GM12878 (cell line): ENCODE results near the gene PRMT2. TPM values are rescaled to one million over a fixed set of nuclear protein-coding genes. Genes with fewer than 3 reads are reported as not detected.
"Not testable (repeated sequence)": the region's sequence is repeated elsewhere in the genome, so short reads cannot be mapped to it uniquely, and the experiment has no call there.

ENCODE experiments used
- ATAC-seq: fragments of 200-7000 bp; cut with Tn5 transposase; 3 replicates; pipeline ENCODE4 v1.9.1; 2020; ENCODE audit warnings: mild to moderate bottlenecking, moderate library complexity
- BruUV-seq: library from RNA; stranded (reverse); fragments of 400-500 nt; replicated peaks from 2 replicates; lab custom pipeline; 2021; lab: Mats Ljungman, UMichigan
- CTCF ChIA-PET: fragments of 300-600 bp; sonication (Branson Sonifier 250); formaldehyde crosslinking; extraction: SDS; loops from one replicate; lab custom pipeline; 2021; ENCODE audit warnings: inconsistent platforms; lab: Yijun Ruan, JAX
- POLR2A ChIA-PET: fragments of 350-600 bp; formaldehyde crosslinking; extraction: SDS; loops from one replicate; lab custom pipeline; 2021; ENCODE audit warnings: inconsistent platforms; lab: Charles Lee
- RAD21 ChIA-PET: fragments of 300-600 bp; sonication (Branson Sonifier 250); formaldehyde crosslinking; loops from one replicate; lab custom pipeline; 2023; ENCODE audit warnings: antibody characterized with exemption; ENCODE audit not compliant: unreplicated experiment; lab: Charles Lee
- SMC1A ChIA-PET: fragments of 300-600 bp; sonication (Branson Sonifier 250); formaldehyde crosslinking; loops from one replicate; lab custom pipeline; 2023; ENCODE audit not compliant: unreplicated experiment, uncharacterized antibody; lab: Charles Lee
- DNase-seq: peaks from one replicate; pipeline ENCODE4 v3.0.0-alpha.2; 2011; ENCODE audit warnings: low read depth, low spot score
- FAIRE-seq: peaks from 3 replicates; lab custom pipeline; 2011; peaks lifted over from hg19 to GRCh38; lab: Jason Lieb, UNC
- H2AFZ ChIP-seq: 2 replicates; pipeline ENCODE4 v1.6.0; 2011; ENCODE audit warnings: low read depth, low read length, control low read depth; ENCODE audit not compliant: control insufficient read depth
- H3K27ac ChIP-seq: 2 replicates; pipeline ENCODE4 v1.5.1; 2011; ENCODE audit warnings: control low read depth; ENCODE audit not compliant: control insufficient read depth, insufficient read depth
- H3K27me3 ChIP-seq, 2 experiments: replicated peaks in 1 of 2; 2 replicates each; pipeline versions ENCODE4 v1.6.0 to v1.6.1; 2011; ENCODE audit warnings: low read length in 1 of 2; ENCODE audit not compliant: control insufficient read depth in 2 of 2, insufficient read depth in 2 of 2
- H3K36me3 ChIP-seq, 2 experiments: 2 replicates each; pipeline ENCODE4 v1.5.1; 2011; ENCODE audit warnings: low read length in 1 of 2; ENCODE audit not compliant: control insufficient read depth in 2 of 2, insufficient read depth in 2 of 2
- H3K4me1 ChIP-seq: 2 replicates; pipeline ENCODE4 v1.6.1; 2011; ENCODE audit warnings: mild to moderate bottlenecking, low read length, moderate library complexity, mixed read lengths; ENCODE audit not compliant: control insufficient read depth, insufficient read depth
- H3K4me2 ChIP-seq: 2 replicates; pipeline ENCODE4 v1.6.0; 2011; ENCODE audit warnings: control low read depth; ENCODE audit not compliant: control insufficient read depth, insufficient read depth
- H3K4me3 ChIP-seq: fragments of 200-600 bp; sonication (generic); 2 replicates; pipeline ENCODE4 v1.5.1; 2016
- H3K79me2 ChIP-seq: 2 replicates; pipeline ENCODE4 v1.6.0; 2011; ENCODE audit warnings: low read length; ENCODE audit not compliant: control insufficient read depth, insufficient read depth
- H3K9ac ChIP-seq: 2 replicates; pipeline ENCODE4 v1.8.0; 2011; ENCODE audit warnings: low read length, control low read depth, mixed read lengths; ENCODE audit not compliant: control insufficient read depth, insufficient read depth
- H3K9me3 ChIP-seq: replicated peaks from 3 replicates; pipeline ENCODE4 v1.5.1; 2011; ENCODE audit warnings: mild to moderate bottlenecking, low read length; ENCODE audit not compliant: control insufficient read depth, insufficient read depth
- H4K20me1 ChIP-seq: 2 replicates; pipeline ENCODE4 v1.6.0; 2011; ENCODE audit not compliant: control insufficient read depth, insufficient read depth
- ATF7 ChIP-seq: fragments of 450-650 bp; IDR thresholded peaks from 2 replicates; pipeline ENCODE4 v1.6.1; 2016; ENCODE audit warnings: low read depth, mild to moderate bottlenecking
- ELK1 ChIP-seq: IDR thresholded peaks from 2 replicates; pipeline ENCODE4 v1.6.1; 2012; ENCODE audit warnings: low read depth, low read length, improper control_type of control experiment
- FOS ChIP-seq: IDR thresholded peaks from 3 replicates; pipeline ENCODE4 v1.6.1; 2011; ENCODE audit warnings: borderline replicate concordance; ENCODE audit not compliant: insufficient read length; ENCODE audit errors: extremely low read depth
- HDGF ChIP-seq: fragments of 450-650 bp; IDR thresholded peaks from 2 replicates; pipeline ENCODE4 v1.6.1; 2016; ENCODE audit warnings: antibody characterized with exemption
- KLF5 ChIP-seq: fragments of 450-650 bp; IDR thresholded peaks from 2 replicates; pipeline ENCODE4 v1.6.1; 2014; ENCODE audit warnings: mild to moderate bottlenecking; ENCODE audit not compliant: partially characterized antibody
- PRDM15 ChIP-seq: fragments of 450-650 bp; formaldehyde crosslinking; IDR thresholded peaks from 2 replicates; pipeline ENCODE4 v1.4.0; 2020; ENCODE audit warnings: mild to moderate bottlenecking, moderate library complexity
- RB1 ChIP-seq: fragments of 450-650 bp; formaldehyde crosslinking; IDR thresholded peaks from 2 replicates; pipeline ENCODE4 v1.6.1; 2017; ENCODE audit warnings: mild to moderate bottlenecking, borderline replicate concordance
- SMC3 ChIP-seq: IDR thresholded peaks from 2 replicates; pipeline ENCODE4 v1.6.1; 2011; ENCODE audit warnings: low read length, improper control_type of control experiment, borderline replicate concordance
- ZNF207 ChIP-seq: fragments of 450-650 bp; IDR thresholded peaks from 2 replicates; pipeline ENCODE4 v1.6.1; 2014; ENCODE audit warnings: antibody characterized with exemption, mild to moderate bottlenecking, borderline replicate concordance
- WGBS: methylation state at CpG from one replicate; pipeline ENCODE4 v1.1.6; 2016; ENCODE audit warnings: low lambda C conversion rate; ENCODE audit not compliant: insufficient replicate concordance, insufficient coverage; ENCODE audit errors: missing lambda C conversion rate; 5-methylcytosine and 5-hydroxymethylcytosine counted together
- in situ Hi-C: fragments of 300-500 bp; cut with MboI; formaldehyde crosslinking; loops from 9 replicates; pipeline ENCODE4 v1.14.3; 2018; ENCODE audit warnings: mixed read lengths
- intact Hi-C: fragments of 100-400 bp; cut with micrococcal nuclease; formaldehyde crosslinking; loops from one replicate; pipeline ENCODE4 v1.14.2; 2022; ENCODE audit not compliant: unreplicated experiment
- polyA plus RNA-seq, 11 experiments: library from polyadenylated mRNA; depleted of rRNA in 4 of 11; unstranded in 6 of 11; stranded (reverse) in 5 of 11; fragments of >200 nt; fragmentation: Nextera tagmentation in 4 of 11; fragmentation: Illumina TruSeq in 1 of 11; extraction: Ambion mirVana in 4 of 11; extraction: Trizol in 1 of 11; gene quantifications; 1 replicate in 1 of 11; 2 replicates in 10 of 11; pipeline versions ENCODE4 v1.2.1 to v1.2.3, GENCODE V29; 2011 to 2016; ENCODE audit warnings: inconsistent platforms in 2 of 11, missing spikeins in 2 of 11, low read depth in 1 of 11
- total RNA-seq, 4 experiments: library from RNA; depleted of rRNA in 3 of 4; stranded (reverse); fragments of >200 nt in 3 of 4; fragmentation: Illumina TruSeq in 1 of 4; extraction: Trizol in 1 of 4; gene quantifications; 2 replicates each; pipeline versions ENCODE4 v1.2.1 to v1.2.3, GENCODE V29; 2013 to 2021

Gene PRMT2
- total and polyA plus RNA-seq, 10 of the 15 experiments (the other 5 are each of a cell fraction or from before 2014, with no cell fraction given) = 16.1 to 48.6 (median 36.2) TPM

GRCh38 chr21:46630915-46631314 is 4.6 kb upstream of the PRMT2 start:
- H2AFZ ChIP-seq, RAD21 ChIA-PET, H3K4me3 ChIP-seq, FAIRE-seq, H3K79me2 ChIP-seq, H3K4me1 ChIP-seq, BruUV-seq, CTCF ChIA-PET, DNase-seq, H4K20me1 ChIP-seq, SMC1A ChIA-PET, H3K9ac ChIP-seq, H3K27ac ChIP-seq, H3K4me2 ChIP-seq, H3K27me3 ChIP-seq, POLR2A ChIA-PET, in situ Hi-C loops, intact Hi-C loops, H3K9me3 ChIP-seq, ATAC-seq, H3K36me3 ChIP-seq: not testable (repeated sequence)
- WGBS = 55% methylated on average over 2 of the region's 2 CpGs

GRCh38 chr21:46633566-46633965 is 1.9 kb upstream of the PRMT2 start:
- RAD21 ChIA-PET = no interaction called here
- no TSS peak for BruUV-seq
- no peaks in the 10 kb centered on the region for H3K9me3 ChIP-seq
- no peak overlapping the region for H3K27ac ChIP-seq
- CTCF ChIA-PET = interaction anchor here (0.6 to 1.8 kb wide), 4 partner anchors 15 to 490 kb away, joined by 3 to 7 read pairs (median 3); no protein-coding TSS in a partner anchor
- no peak overlapping the region for H3K9ac ChIP-seq
- no peaks in the 10 kb centered on the region for H3K4me1 ChIP-seq
- H4K20me1 ChIP-seq = no peaks in the 10 kb centered on the region
- ATAC-seq = no peak
- SMC1A ChIA-PET = interaction anchor here (0.7 to 1.8 kb wide), 7 partner anchors 10 to 129 kb away, joined by 3 to 6 read pairs (median 4); no protein-coding TSS in a partner anchor
- no peak overlapping the region for H3K4me2 ChIP-seq
- DNase-seq = no peak
- FAIRE-seq = no peak
- H3K79me2 ChIP-seq = peaks cover 5% of the 10 kb centered on the region
- WGBS = 97% methylated on average over 5 of the region's 5 CpGs
- in situ Hi-C loops (no loop called here), intact Hi-C loops (no loop called here)
- H3K4me3 ChIP-seq = no peak overlapping the region
- H3K36me3 ChIP-seq = peaks cover 0 to 7% of the 10 kb centered on the region in 2 experiments; a peak in 1 of 4 replicates
- H3K27me3 ChIP-seq = no peaks in the 10 kb centered on the region
- no peak overlapping the region for H2AFZ ChIP-seq
- POLR2A ChIA-PET = interaction anchor here (1.1 to 1.6 kb wide), 4 partner anchors 20 to 176 kb away, joined by 3 to 6 read pairs (median 3); partner anchors contain the start of gene DIP2A
- no peak for TF ChIP-seq KLF5
- no peak for TF ChIP-seq FOS
- TF ChIP-seq ELK1 = no peak
- TF ChIP-seq ATF7 = no peak
- no peak for TF ChIP-seq ZNF207
- TF ChIP-seq SMC3 = no peak
- TF ChIP-seq PRDM15 (CRISPR knock-in tag) = no peak
- no peak for TF ChIP-seq RB1
- TF ChIP-seq HDGF = no peak
